RWPE1 (cell line): Measurements from ENCODE around the gene ATXN10.

Experiments used
- CTCF ChIA-PET: fragments of 350-600 bp; sonication (Branson Sonifier 250); formaldehyde crosslinking; extraction: SDS; loops from one replicate; lab custom pipeline; 2021; lab: Yijun Ruan, JAX
- POLR2A ChIA-PET: fragments of 400-600 bp; formaldehyde crosslinking; extraction: SDS; loops from one replicate; lab custom pipeline; 2020; ENCODE audit warnings: antibody characterized with exemption; ENCODE audit not compliant: low non-redundant PET; lab: Yijun Ruan, JAX
- DNase-seq: peaks from one replicate; pipeline ENCODE4 v3.0.0; 2012; ENCODE audit warnings: low spot score
- H3K27ac ChIP-seq: fragments of 450-650 bp; 2 replicates; pipeline ENCODE4 v1.5.1; 2017
- TF ChIP-seq, protein P1 (sequence below): fragments of 450-650 bp; conservative IDR thresholded peaks from 2 replicates; pipeline ENCODE4 v1.5.1; 2017; ENCODE audit warnings: low read depth, mild to moderate bottlenecking

The ATXN10 gene

DNA sequence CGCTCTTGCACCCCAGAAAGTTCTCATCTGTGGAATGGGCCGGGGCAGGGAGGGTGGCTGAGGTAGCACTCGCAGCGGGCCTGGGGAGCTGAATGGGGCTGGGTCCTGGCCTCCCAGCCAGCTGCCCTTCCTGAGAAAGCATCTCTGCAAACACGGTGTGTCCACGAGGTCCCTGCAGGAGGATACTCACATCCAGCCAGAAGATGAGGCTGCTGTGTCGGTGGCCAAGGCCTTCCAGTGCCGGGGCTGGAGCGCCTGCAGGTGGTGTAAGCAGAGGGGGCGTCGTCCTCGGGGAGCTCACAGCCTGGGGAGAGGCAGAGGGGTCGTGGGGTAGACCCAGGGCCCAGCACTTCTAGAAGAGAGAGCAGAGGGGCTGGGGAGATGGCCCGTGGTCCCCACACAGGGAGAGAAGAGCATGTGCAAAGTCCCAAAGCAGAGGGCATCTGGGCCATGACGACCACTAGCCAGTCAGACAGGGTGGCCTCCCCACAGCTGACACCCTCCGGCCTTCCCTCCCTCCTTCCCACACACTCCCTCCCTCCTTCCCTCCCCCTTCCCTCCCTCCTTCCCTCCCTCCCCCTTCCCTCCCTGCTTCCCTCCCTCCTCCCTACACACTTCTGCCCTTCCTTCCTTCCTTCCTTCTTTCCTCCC is 207.4 kb downstream of the ATXN10 start:
- DNase-seq: no peak
- ChIA-PET POLR2A (no interaction called here), CTCF (no interaction called here)
- TF ChIP-seq, protein P1, sequence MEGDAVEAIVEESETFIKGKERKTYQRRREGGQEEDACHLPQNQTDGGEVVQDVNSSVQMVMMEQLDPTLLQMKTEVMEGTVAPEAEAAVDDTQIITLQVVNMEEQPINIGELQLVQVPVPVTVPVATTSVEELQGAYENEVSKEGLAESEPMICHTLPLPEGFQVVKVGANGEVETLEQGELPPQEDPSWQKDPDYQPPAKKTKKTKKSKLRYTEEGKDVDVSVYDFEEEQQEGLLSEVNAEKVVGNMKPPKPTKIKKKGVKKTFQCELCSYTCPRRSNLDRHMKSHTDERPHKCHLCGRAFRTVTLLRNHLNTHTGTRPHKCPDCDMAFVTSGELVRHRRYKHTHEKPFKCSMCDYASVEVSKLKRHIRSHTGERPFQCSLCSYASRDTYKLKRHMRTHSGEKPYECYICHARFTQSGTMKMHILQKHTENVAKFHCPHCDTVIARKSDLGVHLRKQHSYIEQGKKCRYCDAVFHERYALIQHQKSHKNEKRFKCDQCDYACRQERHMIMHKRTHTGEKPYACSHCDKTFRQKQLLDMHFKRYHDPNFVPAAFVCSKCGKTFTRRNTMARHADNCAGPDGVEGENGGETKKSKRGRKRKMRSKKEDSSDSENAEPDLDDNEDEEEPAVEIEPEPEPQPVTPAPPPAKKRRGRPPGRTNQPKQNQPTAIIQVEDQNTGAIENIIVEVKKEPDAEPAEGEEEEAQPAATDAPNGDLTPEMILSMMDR: no peak
- no peak overlapping the region for H3K27ac ChIP-seq

DNA sequence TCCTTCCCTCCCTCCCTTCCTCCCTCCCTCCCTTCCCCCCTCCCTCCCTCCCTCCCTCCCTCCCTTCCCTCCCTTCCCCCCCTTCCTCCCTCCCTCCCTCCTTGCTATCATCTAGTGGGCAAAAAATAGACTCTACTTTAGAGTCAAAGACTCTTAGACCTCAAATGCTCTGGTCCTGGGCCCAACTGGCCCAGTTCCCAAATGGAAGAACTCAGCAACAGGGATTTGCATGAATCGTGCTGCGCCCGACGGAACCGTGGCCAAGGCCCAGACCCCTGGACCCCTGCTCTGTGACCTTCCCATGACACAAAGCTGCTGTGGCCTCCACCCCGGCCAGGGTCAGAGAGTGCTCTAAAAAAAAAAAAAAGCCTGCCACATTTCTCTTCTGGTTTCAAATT is 207.9 kb downstream of the ATXN10 start:
- CTCF ChIA-PET: no interaction called here
- POLR2A ChIA-PET: no interaction called here
- DNase-seq: no peak
- TF ChIP-seq, protein P1: no peak
- no peak overlapping the region for H3K27ac ChIP-seq

DNA sequence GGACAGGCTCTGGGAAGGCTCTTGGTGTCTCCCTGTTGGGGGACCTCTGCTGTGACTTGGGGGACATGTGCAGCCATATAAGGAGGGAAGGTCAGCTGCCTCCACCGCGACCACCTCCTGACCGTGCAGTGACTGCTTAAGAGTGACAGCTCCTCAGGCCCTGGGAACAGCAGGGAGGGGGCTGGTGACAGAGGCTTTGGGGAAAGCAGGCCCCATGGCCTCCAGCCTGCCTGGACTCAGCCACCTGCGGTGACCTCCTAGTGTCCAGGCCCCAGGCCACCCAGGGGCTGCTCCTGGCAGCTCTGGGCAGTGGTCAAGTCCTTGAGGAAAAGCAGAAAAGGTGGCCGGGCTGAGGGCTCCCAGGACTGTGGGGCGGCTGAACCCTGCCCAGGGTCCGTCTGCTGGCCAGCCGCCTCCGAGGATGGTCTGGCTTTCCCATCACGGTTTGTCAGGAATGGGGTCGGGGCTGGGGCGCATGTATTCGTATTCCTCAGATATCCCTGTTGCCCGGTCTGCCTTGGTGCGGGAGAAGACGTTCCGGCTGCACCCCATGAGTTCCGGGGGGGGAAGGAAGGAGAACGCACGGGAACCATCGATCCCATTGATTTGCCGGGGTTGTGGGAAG is 208.6 kb downstream of the ATXN10 start:
- CTCF ChIA-PET: no interaction called here

DNA sequence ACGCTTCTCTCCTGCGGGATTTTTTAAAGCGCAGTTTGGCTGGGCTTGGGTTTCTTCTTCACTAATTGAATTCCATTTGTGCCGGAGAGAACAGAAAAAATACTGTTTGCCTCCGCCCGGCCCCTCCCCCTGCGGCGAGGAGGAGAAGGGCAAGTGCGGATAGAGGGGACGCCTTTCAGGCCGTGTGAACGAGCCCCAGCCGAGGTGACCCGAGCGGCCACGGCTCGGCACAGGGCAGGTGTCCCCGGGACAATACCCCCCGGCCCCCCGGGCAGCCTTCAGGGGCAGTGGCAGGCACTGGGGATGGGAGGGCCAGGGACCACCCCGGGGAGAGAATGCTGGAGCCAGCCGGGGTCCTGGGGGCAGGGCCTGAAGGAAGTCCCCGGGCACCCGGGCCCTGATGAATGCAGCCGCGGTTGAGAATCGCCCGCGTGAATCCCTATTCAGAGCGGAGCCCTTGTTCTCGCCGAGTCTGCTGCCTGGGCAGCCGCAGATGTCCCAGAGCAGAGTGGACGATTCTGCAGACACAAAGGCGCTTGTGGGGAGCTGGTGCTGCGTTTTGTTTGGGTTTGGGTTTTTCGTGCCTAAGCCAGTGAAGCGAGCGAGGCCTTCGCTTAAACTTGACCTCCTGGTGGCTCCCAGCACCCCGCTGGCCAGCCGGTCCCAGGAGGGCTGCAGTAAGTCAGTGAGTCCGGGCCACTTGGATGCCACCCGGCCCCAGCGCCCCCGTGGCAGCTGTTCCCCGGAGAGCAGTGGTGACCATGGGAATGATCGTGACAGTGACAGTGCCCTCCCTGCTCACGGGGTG is 209.3 kb downstream of the ATXN10 start:
- POLR2A ChIA-PET: no interaction called here
- TF ChIP-seq, protein P1: no peak
- CTCF ChIA-PET: no interaction called here
- no peak overlapping the region for H3K27ac ChIP-seq
- no peak for DNase-seq

More for the DNA sequence above, 208.6 kb downstream of the ATXN10 start:
- TF ChIP-seq, protein P1: no peak
- DNase-seq: no peak
- H3K27ac ChIP-seq: no peak overlapping the region
- POLR2A ChIA-PET: no interaction called here

DNA sequence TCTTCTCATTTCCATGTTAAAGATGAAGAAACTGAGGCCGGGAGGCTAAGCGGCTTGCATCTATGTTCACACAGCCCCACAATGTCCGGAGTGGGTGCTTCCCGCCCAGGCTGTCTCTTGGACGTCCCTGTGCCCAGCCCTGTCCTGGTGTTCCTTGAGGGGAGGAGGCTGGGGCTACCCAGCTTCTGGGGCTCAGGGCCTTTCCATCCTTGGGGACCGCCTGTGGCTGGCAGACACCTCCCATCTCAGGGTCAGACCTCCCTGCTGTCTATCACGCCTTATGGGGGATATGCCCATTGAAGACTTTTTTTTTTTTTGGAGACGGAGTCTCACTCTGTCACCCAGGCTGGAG is 209.9 kb downstream of the ATXN10 start:
- TF ChIP-seq, protein P1: no peak
- ChIA-PET POLR2A (no interaction called here), CTCF (no interaction called here)
- no peak overlapping the region for H3K27ac ChIP-seq
- DNase-seq: no peak

DNA sequence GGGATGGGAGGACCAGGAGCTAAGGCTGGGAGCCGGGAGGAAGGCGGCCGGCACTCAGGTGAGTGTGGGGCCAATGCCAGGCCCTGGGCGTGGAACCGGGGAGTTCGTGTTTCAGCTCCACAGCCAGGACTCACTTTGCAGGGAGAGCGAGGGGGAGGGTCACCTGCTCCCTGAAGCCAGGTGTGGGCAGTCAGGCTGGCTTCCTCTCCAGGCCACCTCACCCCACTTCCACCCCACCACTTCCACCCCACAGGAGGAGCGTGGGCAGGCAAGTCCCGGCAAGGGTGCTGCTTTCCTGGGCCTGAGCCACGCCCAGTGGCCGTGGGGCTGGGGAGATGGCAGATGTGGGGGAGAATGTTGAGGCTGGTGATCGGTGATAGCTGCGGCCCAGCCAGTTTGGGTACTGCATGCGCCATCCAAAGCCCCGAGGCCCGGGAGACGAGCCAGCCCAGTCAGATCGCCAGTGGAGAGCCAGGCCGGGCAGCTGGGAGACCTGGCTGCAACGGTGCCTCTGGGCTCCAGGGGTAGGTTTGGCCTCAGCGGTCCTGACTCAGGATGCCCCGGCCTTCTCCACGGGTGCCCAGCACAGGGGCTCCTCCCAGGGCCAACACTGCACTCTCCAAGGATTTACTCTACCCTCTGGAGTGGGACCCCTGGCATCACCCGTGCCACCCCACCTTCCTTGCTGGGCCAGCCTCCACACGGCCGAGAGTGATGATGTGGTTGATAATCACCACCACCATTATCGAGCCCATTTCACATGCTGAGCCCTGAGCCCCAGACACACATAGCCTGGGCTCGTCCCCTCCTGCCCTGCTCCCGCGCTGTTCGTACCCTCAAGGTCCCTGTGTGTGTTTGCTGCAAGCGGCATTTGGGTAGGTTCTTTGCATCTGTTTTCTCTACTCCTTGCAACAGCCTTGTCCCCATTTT is 211.5 kb downstream of the ATXN10 start:
- DNase-seq: no peak
- CTCF ChIA-PET: no interaction called here
- TF ChIP-seq, protein P1: no peak
- H3K27ac ChIP-seq: peak overlapping the region; percentile 54
- POLR2A ChIA-PET: no interaction called here
